ENCODE data around the gene TXNRD3. TPM values are rescaled to one million over a fixed set of nuclear protein-coding genes. Genes with fewer than 3 reads are reported as not detected.

TXNRD3 gene
- total RNA-seq, 4 donors from 2014 or later, result 1.4 to 11.6 (median 2.8) TPM

DNA sequence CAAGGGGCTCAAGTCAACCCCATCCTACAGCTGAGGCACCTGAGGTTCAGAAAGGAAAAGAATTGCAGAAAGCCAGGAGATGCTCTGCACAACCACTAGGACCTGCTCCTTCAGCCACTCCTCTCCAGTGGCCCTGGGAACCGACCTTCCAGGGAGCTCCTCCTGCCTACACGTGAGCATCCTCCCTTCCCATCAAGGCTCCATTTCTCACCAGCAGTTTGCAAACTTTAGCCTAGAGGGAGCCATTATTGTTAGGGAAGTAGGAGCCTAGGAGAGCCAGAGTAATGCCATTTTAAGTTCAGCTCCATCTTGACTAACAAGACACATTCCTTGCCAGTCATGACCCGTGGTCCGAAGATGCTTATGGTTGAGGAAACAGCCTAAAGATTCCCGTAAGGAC is 37.9 kb upstream of the TXNRD3 start:
- no peaks in the 10 kb centered on the region for H3K9me3 ChIP-seq
- no peak overlapping the region for H3K27ac ChIP-seq

DNA sequence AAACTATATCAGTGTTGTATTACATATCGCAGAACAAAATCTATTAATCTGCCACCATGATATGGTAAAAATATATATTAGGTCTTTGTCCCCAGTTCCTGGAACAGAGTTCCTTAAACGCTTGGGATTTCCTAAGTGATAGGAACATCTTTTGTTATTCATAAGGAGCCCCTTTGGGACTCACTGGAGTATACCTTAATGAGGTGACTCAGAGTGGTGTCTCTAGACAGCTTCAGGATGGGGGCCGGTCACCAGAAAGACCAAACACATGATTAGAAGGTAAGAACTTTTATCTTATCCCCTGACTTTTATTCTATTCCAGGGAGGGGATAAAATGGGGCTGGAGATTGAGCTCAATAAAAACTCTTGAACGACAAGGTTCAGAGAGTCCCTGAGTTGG is 36.8 kb upstream of the TXNRD3 start:
- no peaks in the 10 kb centered on the region for H3K36me3 ChIP-seq
- no peaks in the 10 kb centered on the region for H3K27me3 ChIP-seq
- H3K9me3 ChIP-seq, result no peaks in the 10 kb centered on the region
- no peaks in the 10 kb centered on the region for H3K4me1 ChIP-seq
- H3K4me3 ChIP-seq, result no peak overlapping the region
- TF ChIP-seq CTCF (IDR thresholded peaks at IDR 0.05), result no peak
- TF ChIP-seq POLR2A (IDR thresholded peaks at IDR 0.05), result no peak
- DNase-seq, result no peak
- no peak overlapping the region for H3K27ac ChIP-seq

More for the DNA sequence above, 37.9 kb upstream of the TXNRD3 start:
- no peak overlapping the region for H3K4me3 ChIP-seq
- no peaks in the 10 kb centered on the region for H3K36me3 ChIP-seq
- no peak for DNase-seq
- no peaks in the 10 kb centered on the region for H3K27me3 ChIP-seq
- TF ChIP-seq CTCF (IDR thresholded peaks at IDR 0.05) (no peak), POLR2A (IDR thresholded peaks at IDR 0.05) (no peak)
- no peaks in the 10 kb centered on the region for H3K4me1 ChIP-seq

DNA sequence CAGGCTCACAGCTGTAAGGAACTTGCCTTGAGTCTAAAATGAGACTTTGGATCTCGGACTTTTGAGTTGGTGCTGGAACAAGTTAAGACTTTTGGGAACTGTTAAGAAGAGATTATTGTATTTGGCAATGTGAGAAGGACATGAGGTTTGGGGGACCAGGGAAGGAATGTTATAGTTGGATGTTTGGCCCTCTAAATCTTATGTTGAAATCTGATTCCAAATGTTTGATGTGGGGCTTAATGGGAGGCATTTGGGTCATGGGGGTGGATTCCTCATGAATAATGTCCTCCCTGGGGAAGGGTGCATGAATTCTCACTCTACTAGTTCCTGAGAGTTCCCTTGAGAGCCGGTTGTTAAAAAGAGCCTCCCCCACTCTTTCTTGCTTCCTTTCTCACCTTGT is 30.6 kb upstream of the TXNRD3 start:
- H3K4me1 ChIP-seq, result no peaks in the 10 kb centered on the region
- no peak overlapping the region for H3K4me3 ChIP-seq
- H3K36me3 ChIP-seq, result no peaks in the 10 kb centered on the region
- H3K27ac ChIP-seq, result no peak overlapping the region
- H3K9me3 ChIP-seq, result no peaks in the 10 kb centered on the region
- H3K27me3 ChIP-seq, result no peaks in the 10 kb centered on the region
- no peak for DNase-seq
- TF ChIP-seq CTCF (IDR thresholded peaks at IDR 0.05) (no peak), POLR2A (IDR thresholded peaks at IDR 0.05) (no peak)

- TF ChIP-seq CTCF (IDR thresholded peaks at IDR 0.05) (no peak), POLR2A (IDR thresholded peaks at IDR 0.05) (no peak)
- Histone ChIP-seq H3K4me3 (no peak overlapping the region), H3K36me3 (no peaks in the 10 kb centered on the region), H3K4me1 (no peaks in the 10 kb centered on the region), H3K9me3 (no peaks in the 10 kb centered on the region), H3K27me3 (no peaks in the 10 kb centered on the region), H3K27ac (no peak overlapping the region)
- no peak for DNase-seq
Observed at GRCh38 chr3:126685021-126685420, 30.1 kb upstream of the TXNRD3 start.

DNA sequence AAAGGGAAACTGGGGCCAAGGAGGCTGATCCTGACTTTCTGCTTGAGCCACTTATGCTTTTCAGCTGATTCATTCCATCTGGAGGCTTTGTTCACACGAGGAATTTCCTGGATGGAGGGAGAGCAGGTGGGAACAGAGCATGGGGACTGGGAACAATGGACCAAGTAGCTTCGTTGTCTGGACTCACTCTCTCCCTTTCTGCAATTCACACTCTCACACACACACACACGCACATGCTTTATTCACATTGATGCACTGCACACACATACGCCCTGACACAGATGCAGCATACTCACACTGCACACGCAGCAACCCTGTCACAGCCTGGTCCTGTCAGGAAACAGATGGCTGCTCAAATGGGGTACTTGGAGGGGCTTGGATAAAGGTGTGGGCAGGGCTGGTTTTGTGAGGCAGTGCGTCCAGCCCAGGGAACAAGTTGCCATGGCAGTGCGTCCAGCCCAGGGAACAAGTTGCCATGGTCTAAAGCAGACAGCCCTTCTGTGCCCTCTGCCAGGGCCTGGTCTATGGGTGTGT is 29.4 kb upstream of the TXNRD3 start:
- no peaks in the 10 kb centered on the region for H3K9me3 ChIP-seq
- no peak for DNase-seq
- H3K27ac ChIP-seq, result no peak overlapping the region
- no peak overlapping the region for H3K4me3 ChIP-seq
- H3K27me3 ChIP-seq, result no peaks in the 10 kb centered on the region
- H3K4me1 ChIP-seq, result peaks cover 0 to 2% (median 0%) of the 10 kb centered on the region in 4 donors
- no peaks in the 10 kb centered on the region for H3K36me3 ChIP-seq
- TF ChIP-seq CTCF (IDR thresholded peaks at IDR 0.05) (no peak), POLR2A (IDR thresholded peaks at IDR 0.05) (no peak)

GRCh38 chr3:126683069-126683468 is 28.1 kb upstream of the TXNRD3 start:
- no peak for DNase-seq
- Histone ChIP-seq H3K4me3 (no peak overlapping the region), H3K36me3 (no peaks in the 10 kb centered on the region), H3K9me3 (no peaks in the 10 kb centered on the region), H3K27me3 (no peaks in the 10 kb centered on the region), H3K27ac (no peak overlapping the region), H3K4me1 (peaks cover 0 to 6% (median 2%) of the 10 kb centered on the region in 4 donors)
- TF ChIP-seq CTCF (IDR thresholded peaks at IDR 0.05), result no peak
- no peak for TF ChIP-seq POLR2A (IDR thresholded peaks at IDR 0.05)

All from Peyer's patch (tissue), 4 donors.